GM19468 (cell line): ENCODE results near the gene TMOD3.
"Not testable (repeated sequence)": the region's sequence is repeated elsewhere in the genome, so short reads cannot be mapped to it uniquely, and the experiment has no call there.

ENCODE experiments used
- ATAC-seq: cut with Tn5 transposase; IDR thresholded peaks from one replicate; pipeline ENCODE4 v1.9.1; 2021; ENCODE audit warnings: mild to moderate bottlenecking, moderate library complexity, moderate number of reproducible peaks; ENCODE audit not compliant: unreplicated experiment; ENCODE audit errors: extremely low read depth

Gene TMOD3

GRCh38 chr15:51829376-51830275, at the start of gene TMOD3:
Gene TMOD3 (plus strand): TSS chr15:51829653. CDS start chr15:51862885, 33,232 bp downstream.
- peak; percentile 77 for ATAC-seq

- no peak for ATAC-seq
Observed at GRCh38 chr15:51780636-51781035, 48.8 kb upstream of the TMOD3 start.

- ATAC-seq, result no peak
Observed at GRCh38 chr15:51781506-51781905, 47.9 kb upstream of the TMOD3 start.

- ATAC-seq, result no peak
Observed at GRCh38 chr15:51782357-51782896, 47.0 kb upstream of the TMOD3 start.

GRCh38 chr15:51783967-51784366, 45.5 kb upstream of the TMOD3 start:
- ATAC-seq, result no peak

- not testable (repeated sequence) for ATAC-seq
Observed at GRCh38 chr15:51787130-51787529, 42.3 kb upstream of the TMOD3 start.

- not testable (repeated sequence) for ATAC-seq
Observed at GRCh38 chr15:51792474-51792873, 37.0 kb upstream of the TMOD3 start.

GRCh38 chr15:51793521-51794305, 35.7 kb upstream of the TMOD3 start:
- no peak for ATAC-seq

- no peak for ATAC-seq
Observed at GRCh38 chr15:51796847-51797401, 32.5 kb upstream of the TMOD3 start.

- no peak for ATAC-seq
Observed at GRCh38 chr15:51798281-51798680, 31.2 kb upstream of the TMOD3 start.

- no peak for ATAC-seq
Observed at GRCh38 chr15:51799282-51800252, 29.9 kb upstream of the TMOD3 start.

- ATAC-seq, result no peak
Observed at GRCh38 chr15:51801391-51801835, 28.0 kb upstream of the TMOD3 start.

GRCh38 chr15:51802593-51802992, 26.9 kb upstream of the TMOD3 start:
- ATAC-seq, result no peak

- ATAC-seq, result no peak
Observed at GRCh38 chr15:51803965-51804364, 25.5 kb upstream of the TMOD3 start.

GRCh38 chr15:51806123-51806522, 23.3 kb upstream of the TMOD3 start:
- no peak for ATAC-seq

GRCh38 chr15:51809457-51809856, 20.0 kb upstream of the TMOD3 start:
- ATAC-seq, result no peak

- ATAC-seq, result no peak
Observed at GRCh38 chr15:51812598-51812997, 16.9 kb upstream of the TMOD3 start.

GRCh38 chr15:51814606-51815005, 14.8 kb upstream of the TMOD3 start:
- ATAC-seq, result no peak

GRCh38 chr15:51816611-51817010, 12.8 kb upstream of the TMOD3 start:
- ATAC-seq, result no peak
